ENCODE data around the gene TSC22D4. TPM values are rescaled to one million over a fixed set of nuclear protein-coding genes. Genes with fewer than 3 reads are reported as not detected.
A peak's percentile ranks its signal among the peaks of the same experiment; 100 is the strongest.

TSC22D4 gene
- total and polyA plus RNA-seq, 2 experiments from 2014 or later: 19.1 to 30.7 TPM

- H3K9ac ChIP-seq: no peak overlapping the region
- no peaks in the 10 kb centered on the region for H3K27me3 ChIP-seq (replicated peaks; ENCODE audit: insufficient read depth)
- H3K4me1 ChIP-seq (ENCODE audit: insufficient read depth): peaks cover 15% of the 10 kb centered on the region
- H3K9me2 ChIP-seq (ENCODE audit: insufficient read depth): no peaks in the 10 kb centered on the region
- no peak overlapping the region for H3K4me2 ChIP-seq (ENCODE audit: unreplicated experiment)
- WGBS, 2 experiments (ENCODE audit: low coverage in 1 of 2, low lambda C conversion rate in 2 of 2, missing lambda C conversion rate in 2 of 2): 37 to 54% methylated on average over 11 to 13 of the region's 13 CpGs
- no peaks in the 10 kb centered on the region for H3K9me3 ChIP-seq (ENCODE audit: low read depth)
- no peaks in the 10 kb centered on the region; the same call in 1 of the 2 replicates for H3K36me3 ChIP-seq (ENCODE audit: low read depth)
- no peak overlapping the region for H3K27ac ChIP-seq
- DNase-seq: peak; percentile 79
- TF ChIP-seq EZH2phosphoT487 (IDR thresholded peaks at IDR 0.05; ENCODE audit: insufficient read depth, low read depth) (no peak), EZH2 (IDR thresholded peaks at IDR 0.05; ENCODE audit: insufficient read depth, poor library complexity, severe bottlenecking) (no peak)
- H3F3A ChIP-seq (ENCODE audit: insufficient read depth): peaks cover 17% of the 10 kb centered on the region
- H3K79me2 ChIP-seq (ENCODE audit: insufficient read depth): peaks cover 7% of the 10 kb centered on the region
- H4K20me1 ChIP-seq (ENCODE audit: insufficient read depth): no peaks in the 10 kb centered on the region
- H3K4me3 ChIP-seq: no peak overlapping the region
- H2AFZ ChIP-seq: no peak overlapping the region
- in situ Hi-C loops (cut with MboI): loop anchor here (10.0 to 25.0 kb wide), 2 partner anchors 225 to 393 kb away; partner anchors contain the start of genes GIGYF1, SLC12A9 and TRIP6
Observed at GRCh38 chr7:100469227-100470044, 9.6 kb downstream of the TSC22D4 start.

- peaks cover 22% of the 10 kb centered on the region for H3F3A ChIP-seq (ENCODE audit: insufficient read depth)
- H3K9me2 ChIP-seq (ENCODE audit: insufficient read depth): no peaks in the 10 kb centered on the region
- 62 to 73% methylated on average over 10 to 22 of the region's 22 CpGs for WGBS, 2 experiments (ENCODE audit: low coverage in 1 of 2, low lambda C conversion rate in 2 of 2, missing lambda C conversion rate in 2 of 2)
- no peak overlapping the region for H3K27ac ChIP-seq
- H4K20me1 ChIP-seq (ENCODE audit: insufficient read depth): no peaks in the 10 kb centered on the region
- H3K4me2 ChIP-seq (ENCODE audit: unreplicated experiment): no peak overlapping the region
- no peak for DNase-seq
- no peaks in the 10 kb centered on the region for H3K79me2 ChIP-seq (ENCODE audit: insufficient read depth)
- peaks cover 18% of the 10 kb centered on the region for H3K4me1 ChIP-seq (ENCODE audit: insufficient read depth)
- no peaks in the 10 kb centered on the region for H3K27me3 ChIP-seq (replicated peaks; ENCODE audit: insufficient read depth)
- no peak overlapping the region for H3K4me3 ChIP-seq
- H3K9me3 ChIP-seq (ENCODE audit: low read depth): no peaks in the 10 kb centered on the region
- TF ChIP-seq EZH2 (IDR thresholded peaks at IDR 0.05; ENCODE audit: insufficient read depth, poor library complexity, severe bottlenecking) (no peak), EZH2phosphoT487 (IDR thresholded peaks at IDR 0.05; ENCODE audit: insufficient read depth, low read depth) (no peak)
- peaks cover 2% of the 10 kb centered on the region; the same call in 1 of the 2 replicates for H3K36me3 ChIP-seq (ENCODE audit: low read depth)
- H2AFZ ChIP-seq: no peak overlapping the region
- no peak overlapping the region for H3K9ac ChIP-seq
- in situ Hi-C loops (cut with MboI): loop anchor here (25.0 kb wide), 1 partner anchor 394 kb away; the partner anchor contains the start of genes SLC12A9 and TRIP6
Observed at GRCh38 chr7:100467638-100468373, 11.2 kb downstream of the TSC22D4 start.

GRCh38 chr7:100466653-100467605 is 12.1 kb downstream of the TSC22D4 start:
- Histone ChIP-seq H3K9me2 (ENCODE audit: insufficient read depth) (no peaks in the 10 kb centered on the region), H3F3A (ENCODE audit: insufficient read depth) (peaks cover 22% of the 10 kb centered on the region), H3K4me1 (ENCODE audit: insufficient read depth) (peaks cover 18% of the 10 kb centered on the region), H3K9ac (no peak overlapping the region), H2AFZ (no peak overlapping the region), H3K9me3 (ENCODE audit: low read depth) (no peaks in the 10 kb centered on the region), H3K4me3 (no peak overlapping the region), H3K79me2 (ENCODE audit: insufficient read depth) (no peaks in the 10 kb centered on the region), H3K27ac (no peak overlapping the region), H4K20me1 (ENCODE audit: insufficient read depth) (no peaks in the 10 kb centered on the region), H3K36me3 (ENCODE audit: low read depth) (0 out of 2 replicates have a peak, but pooled peaks cover 3% of the 10 kb centered on the region), H3K4me2 (ENCODE audit: unreplicated experiment) (no peak overlapping the region), H3K27me3 (replicated peaks; ENCODE audit: insufficient read depth) (no peaks in the 10 kb centered on the region)
- in situ Hi-C loops (cut with MboI): loop anchor here (25.0 kb wide), 1 partner anchor 395 kb away; the partner anchor contains the start of genes SLC12A9 and TRIP6
- WGBS, 2 experiments (ENCODE audit: low coverage in 1 of 2, low lambda C conversion rate in 2 of 2, missing lambda C conversion rate in 2 of 2): 76 to 82% methylated on average over 23 to 32 of the region's 32 CpGs
- no peak for DNase-seq
- no peak for TF ChIP-seq EZH2phosphoT487 (IDR thresholded peaks at IDR 0.05; ENCODE audit: insufficient read depth, low read depth)
- TF ChIP-seq EZH2 (IDR thresholded peaks at IDR 0.05; ENCODE audit: insufficient read depth, poor library complexity, severe bottlenecking): no peak

Measured in GM23248 (cell line).